B cell (primary cell): ENCODE measurements around the gene PTTG2. TPM values are rescaled to one million over a fixed set of nuclear protein-coding genes. Genes with fewer than 3 reads are reported as not detected.

Source experiments
- ATAC-seq: fragments of 200-7000 bp; cut with Tn5 transposase; one replicate; pipeline ENCODE4 v1.10.0; 2021; ENCODE audit warnings: low read depth, mild to moderate bottlenecking, moderate number of reproducible peaks, moderate library complexity
- CTCF ChIA-PET: fragments of 350-600 bp; sonication (Branson Sonifier 250); formaldehyde crosslinking; loops from one replicate; lab custom pipeline; 2021; ENCODE audit warnings: antibody characterized with exemption, inconsistent platforms; lab: Charles Lee
- POLR2A ChIA-PET: fragments of 350-600 bp; sonication (Branson Sonifier 250); formaldehyde crosslinking; loops from one replicate; lab custom pipeline; 2021; ENCODE audit warnings: antibody characterized with exemption; lab: Charles Lee
- DNase-seq: peaks from one replicate; pipeline ENCODE4 v3.0.0; 2013
- H2AFZ ChIP-seq: 2 replicates; pipeline ENCODE4 v1.6.1; 2012; ENCODE audit warnings: mild to moderate bottlenecking, low read depth, low read length; ENCODE audit not compliant: insufficient read depth, poor library complexity, severe bottlenecking
- H3K27ac ChIP-seq, 2 donors: 1 replicate in 1 of 2; 2 replicates in 1 of 2; pipeline ENCODE4 v1.5.1; 2012 to 2013; ENCODE audit warnings: low read length in 2 of 2, mild to moderate bottlenecking in 2 of 2, moderate library complexity in 1 of 2
- H3K27me3 ChIP-seq, 4 experiments: fragments of 200-600 bp in 1 of 4; sonication (generic) in 1 of 4; replicated peaks in 1 of 4; 1 replicate in 2 of 4; 2 replicates in 2 of 4; pipeline versions ENCODE4 v1.6.1 to v1.7.0; 2013 to 2016; ENCODE audit warnings: low read length in 3 of 4, mild to moderate bottlenecking in 2 of 4, mixed read lengths in 1 of 4, moderate library complexity in 1 of 4; ENCODE audit not compliant: insufficient read depth in 4 of 4, control insufficient read depth in 3 of 4; ENCODE audit errors: control extremely low read depth in 1 of 4
- H3K36me3 ChIP-seq, 2 experiments: replicated peaks in 1 of 2; 1 replicate in 1 of 2; 2 replicates in 1 of 2; pipeline versions ENCODE4 v1.6.1 to v1.7.1; 2013; ENCODE audit warnings: low read length in 1 of 2; ENCODE audit not compliant: insufficient read depth in 2 of 2, control insufficient read depth in 1 of 2; ENCODE audit errors: control extremely low read depth in 1 of 2, extremely low read depth in 1 of 2
- H3K4me1 ChIP-seq, 2 donors: fragments of 200-600 bp in 1 of 2; sonication (generic) in 1 of 2; 1 replicate in 1 of 2; 2 replicates in 1 of 2; pipeline versions ENCODE4 v1.5.1 to v1.6.1; 2013 to 2017; ENCODE audit warnings: low read length in 2 of 2; ENCODE audit not compliant: control insufficient read depth in 2 of 2, insufficient read depth in 2 of 2
- H3K4me2 ChIP-seq: replicated peaks from 2 replicates; pipeline ENCODE3; 2012; ENCODE audit warnings: mild to moderate bottlenecking, low read depth, low read length; ENCODE audit not compliant: poor library complexity, severe bottlenecking
- H3K4me3 ChIP-seq, 5 experiments: fragments of 200-600 bp in 1 of 5; sonication (generic) in 1 of 5; 1 replicate in 3 of 5; 2 replicates in 2 of 5; pipeline versions ENCODE4 v1.5.1 to v1.7.0; 2011 to 2016; ENCODE audit warnings: low read length in 4 of 5, mild to moderate bottlenecking in 4 of 5, low read depth in 2 of 5, control low read depth in 1 of 5, moderate library complexity in 1 of 5; ENCODE audit not compliant: insufficient read depth in 1 of 5; ENCODE audit errors: control extremely low read depth in 1 of 5, extremely low read depth in 1 of 5
- H3K79me2 ChIP-seq: fragments of 200-600 bp; sonication (generic); one replicate; pipeline ENCODE4 v1.6.0; 2016; ENCODE audit warnings: low read length; ENCODE audit not compliant: control insufficient read depth, insufficient read depth
- H3K9ac ChIP-seq: fragments of 200-600 bp; sonication (generic); 2 replicates; pipeline ENCODE4 v1.6.1; 2017; ENCODE audit warnings: mild to moderate bottlenecking, low read length, moderate library complexity
- H3K9me3 ChIP-seq, 3 donors: one replicate each; pipeline versions ENCODE4 v1.6.1 to v1.7.1; 2013; ENCODE audit warnings: low read length in 2 of 3; ENCODE audit not compliant: control insufficient read depth in 2 of 3, insufficient read depth in 1 of 3; ENCODE audit errors: control extremely low read depth in 1 of 3
- H4K20me1 ChIP-seq: 2 replicates; pipeline ENCODE4 v1.6.0; 2012; ENCODE audit warnings: mild to moderate bottlenecking, low read length; ENCODE audit not compliant: insufficient read depth, control insufficient read depth, poor library complexity, severe bottlenecking
- H3K27ac Mint-ChIP-seq: one replicate; pipeline ENCODE4 v1.8.0; 2021; ENCODE audit warnings: mixed read lengths
- H3K27me3 Mint-ChIP-seq: one replicate; pipeline ENCODE4 v1.8.0; 2021; ENCODE audit warnings: mixed read lengths
- H3K4me1 Mint-ChIP-seq: one replicate; pipeline ENCODE4 v1.8.0; 2021; ENCODE audit warnings: mixed read lengths
- H3K4me3 Mint-ChIP-seq: one replicate; pipeline ENCODE4 v1.8.0; 2021; ENCODE audit warnings: mixed read lengths
- H3K9me3 Mint-ChIP-seq: one replicate; pipeline ENCODE4 v1.8.0; 2022; ENCODE audit warnings: mixed read lengths; ENCODE audit not compliant: insufficient read depth
- CTCF ChIP-seq: fragments of 200-600 bp; IDR thresholded peaks from one replicate; pipeline ENCODE4 v1.8.0; 2022; ENCODE audit warnings: antibody characterized with exemption, mild to moderate bottlenecking
- EZH2 ChIP-seq: IDR thresholded peaks from 2 replicates; pipeline ENCODE4 v1.6.1; 2012; ENCODE audit warnings: borderline replicate concordance, low read depth, mild to moderate bottlenecking, moderate library complexity, low read length; ENCODE audit not compliant: insufficient read depth, poor library complexity, severe bottlenecking
- WGBS: methylation state at CpG from one replicate; pipeline ENCODE4 v1.1.5; 2013; ENCODE audit warnings: missing lambda C conversion rate; ENCODE audit not compliant: insufficient coverage; 5-methylcytosine and 5-hydroxymethylcytosine counted together
- intact Hi-C: fragments of 100-400 bp; cut with micrococcal nuclease; formaldehyde crosslinking; loops from one replicate; pipeline ENCODE4 v1.10.0; 2022
- polyA plus RNA-seq: library from polyadenylated mRNA; depleted of rRNA; stranded (reverse); fragments of >200 nt; gene quantifications from 2 replicates; pipeline ENCODE4 v1.2.3, GENCODE V29; 2012
- total RNA-seq, 2 donors: library from RNA; stranded (reverse); fragments of 120-200 nt in 1 of 2; gene quantifications; 1 replicate in 1 of 2; 2 replicates in 1 of 2; pipeline versions ENCODE4 v1.2.3 to v1.2.4, GENCODE V29; 2013 to 2022

PTTG2 gene
- total and polyA plus RNA-seq, 2 donors (not counting 1 experiment from before 2014, with no cell fraction given) = 1.9 to 2.8 TPM

GRCh38 chr4:37981425-37981824 is 21.2 kb downstream of the PTTG2 start:
- H2AFZ ChIP-seq = no peak overlapping the region
- Mint-ChIP-seq H3K9me3 (no peaks in the 10 kb centered on the region), H3K4me1 (peaks cover 65% of the 10 kb centered on the region), H3K27ac (peak overlapping the region; percentile 61), H3K4me3 (no peak overlapping the region), H3K27me3 (no peaks in the 10 kb centered on the region)
- peaks cover 82% of the 10 kb centered on the region for H3K79me2 ChIP-seq
- peaks cover 45 to 47% of the 10 kb centered on the region in 2 donors for H3K4me1 ChIP-seq
- H3K36me3 ChIP-seq = no peaks in the 10 kb centered on the region
- DNase-seq = no peak
- no peak overlapping the region for H3K27ac ChIP-seq
- ATAC-seq = no peak
- intact Hi-C loops = no loop called here
- WGBS = 95% methylated on average over 4 of the region's 4 CpGs
- CTCF ChIA-PET = no interaction called here
- H4K20me1 ChIP-seq = peaks cover 21% of the 10 kb centered on the region
- H3K4me3 ChIP-seq = no peak overlapping the region
- H3K27me3 ChIP-seq = no peaks in the 10 kb centered on the region
- TF ChIP-seq EZH2 = no peak
- no peak for TF ChIP-seq CTCF
- H3K9ac ChIP-seq = no peak overlapping the region
- H3K4me2 ChIP-seq = peak overlapping the region; percentile 23
- POLR2A ChIA-PET = interaction anchor here (1.1 kb wide), 1 partner anchor 10 kb away, joined by 4 read pairs; no protein-coding TSS in a partner anchor
- H3K9me3 ChIP-seq = no peaks in the 10 kb centered on the region

- H3K4me3 Mint-ChIP-seq = peak overlapping the region; percentile 45
- no peaks in the 10 kb centered on the region for H3K9me3 ChIP-seq
- POLR2A ChIA-PET = interaction anchor here (1.1 kb wide), 1 partner anchor 11 kb away, joined by 4 read pairs; no protein-coding TSS in a partner anchor
Measured at GRCh38 chr4:37981844-37982720, 21.9 kb downstream of the PTTG2 start.

More at GRCh38 chr4:37981844-37982720, 21.9 kb downstream of the PTTG2 start:
- Histone ChIP-seq H3K36me3 (no peaks in the 10 kb centered on the region), H3K27ac (no peak overlapping the region), H3K4me2 (peak overlapping the region; percentile 23), H3K4me1 (peaks cover 41 to 45% of the 10 kb centered on the region in 2 donors), H3K27me3 (no peaks in the 10 kb centered on the region), H3K4me3 (no peak overlapping the region), H2AFZ (no peak overlapping the region), H3K79me2 (peaks cover 89% of the 10 kb centered on the region), H4K20me1 (peaks cover 21% of the 10 kb centered on the region), H3K9ac (no peak overlapping the region)
- Mint-ChIP-seq H3K27me3 (no peaks in the 10 kb centered on the region), H3K27ac (peak overlapping the region; percentile 61), H3K4me1 (peaks cover 68% of the 10 kb centered on the region), H3K9me3 (no peaks in the 10 kb centered on the region)
- CTCF ChIA-PET = no interaction called here
- DNase-seq (no peak), ATAC-seq (no peak)
- WGBS = 92% methylated on average over 1 of the region's 7 CpGs
- intact Hi-C loops = no loop called here
- TF ChIP-seq EZH2 (no peak), CTCF (no peak)
